GM23338 (cell line): ENCODE measurements around the gene LCE1F. TPM values are rescaled to one million over a fixed set of nuclear protein-coding genes. Genes with fewer than 3 reads are reported as not detected.
A peak's percentile ranks its signal among the peaks of the same experiment; 100 is the strongest.

ENCODE experiments used
- ATAC-seq: fragments of 200-7000 bp; cut with Tn5 transposase; 3 replicates; pipeline ENCODE4 v1.9.1; 2020
- DNase-seq: peaks from one replicate; pipeline ENCODE4 v3.0.0-alpha.2; 2015; ENCODE audit warnings: low spot score
- H2AFZ ChIP-seq: fragments of 200-600 bp; sonication (generic); 2 replicates; pipeline ENCODE4 v1.8.0; 2016; ENCODE audit warnings: antibody characterized with exemption, mild to moderate bottlenecking, moderate library complexity
- H3F3A ChIP-seq: fragments of 200-600 bp; sonication (generic); replicated peaks from 2 replicates; pipeline ENCODE4 v1.8.0; 2017; ENCODE audit warnings: antibody characterized with exemption, mixed run types, low read depth
- H3K27ac ChIP-seq: fragments of 200-600 bp; sonication (generic); 2 replicates; pipeline ENCODE4 v1.6.1; 2016; ENCODE audit warnings: low read depth
- H3K27me3 ChIP-seq: fragments of 200-600 bp; sonication (generic); 2 replicates; pipeline ENCODE4 v1.8.0; 2016; ENCODE audit warnings: mild to moderate bottlenecking, mixed run types, moderate library complexity; ENCODE audit not compliant: insufficient read depth
- H3K36me3 ChIP-seq: fragments of 200-600 bp; sonication (generic); 2 replicates; pipeline ENCODE4 v1.8.0; 2016; ENCODE audit warnings: mild to moderate bottlenecking; ENCODE audit not compliant: insufficient read depth
- H3K4me1 ChIP-seq: fragments of 200-600 bp; sonication (generic); 2 replicates; pipeline ENCODE4 v1.8.0; 2016; ENCODE audit warnings: mild to moderate bottlenecking, moderate library complexity; ENCODE audit not compliant: insufficient read depth
- H3K4me2 ChIP-seq: fragments of 200-600 bp; sonication (generic); 2 replicates; pipeline ENCODE4 v1.7.1; 2017; ENCODE audit warnings: mixed run types
- H3K4me3 ChIP-seq: fragments of 200-600 bp; sonication (generic); 2 replicates; pipeline ENCODE4 v1.6.1; 2016; ENCODE audit warnings: mixed run types
- H3K79me2 ChIP-seq: fragments of 200-600 bp; sonication (generic); replicated peaks from 2 replicates; pipeline ENCODE4 v1.8.0; 2017; ENCODE audit warnings: mild to moderate bottlenecking; ENCODE audit not compliant: insufficient read depth
- H3K9me2 ChIP-seq: fragments of 200-600 bp; sonication (generic); 2 replicates; pipeline ENCODE4 v1.8.0; 2017; ENCODE audit not compliant: insufficient read depth
- H4K20me1 ChIP-seq: fragments of 200-600 bp; sonication (generic); replicated peaks from 2 replicates; pipeline ENCODE4 v1.8.0; 2017; ENCODE audit warnings: mild to moderate bottlenecking; ENCODE audit not compliant: insufficient read depth
- H3K27ac Mint-ChIP-seq: 2 replicates; pipeline ENCODE4 v1.8.0; 2020; ENCODE audit warnings: inconsistent platforms, mild to moderate bottlenecking, moderate library complexity, mixed read lengths
- H3K27me3 Mint-ChIP-seq: 3 replicates; pipeline ENCODE4 v1.8.0; 2022; ENCODE audit warnings: low read depth, mild to moderate bottlenecking, moderate library complexity, mixed read lengths, inconsistent platforms; ENCODE audit not compliant: insufficient read depth, poor library complexity
- H3K36me3 Mint-ChIP-seq: 3 replicates; pipeline ENCODE4 v1.8.0; 2021; ENCODE audit warnings: low read depth, mild to moderate bottlenecking, inconsistent platforms, moderate library complexity, mixed read lengths
- H3K4me1 Mint-ChIP-seq: 3 replicates; pipeline ENCODE4 v1.8.0; 2020; ENCODE audit warnings: mild to moderate bottlenecking, inconsistent platforms, mixed read lengths
- H3K4me3 Mint-ChIP-seq: 3 replicates; pipeline ENCODE4 v1.8.0; 2021; ENCODE audit warnings: moderate library complexity, mild to moderate bottlenecking, inconsistent platforms, mixed read lengths
- H3K9me3 Mint-ChIP-seq: 3 replicates; pipeline ENCODE4 v1.8.0; 2020; ENCODE audit warnings: moderate library complexity, mild to moderate bottlenecking, inconsistent platforms, mixed read lengths
- CREB1 ChIP-seq: fragments of 250-450 bp; sonication (Bioruptor Pico); IDR thresholded peaks from 2 replicates; pipeline ENCODE4 v1.5.0; 2020; ENCODE audit warnings: low read depth, mild to moderate bottlenecking, moderate library complexity
- EZH2 ChIP-seq: fragments of 200-600 bp; sonication (generic); IDR thresholded peaks from one replicate; pipeline ENCODE4 v1.8.0; 2017; ENCODE audit warnings: antibody characterized with exemption, mild to moderate bottlenecking, low read depth; ENCODE audit not compliant: unreplicated experiment
- EZH2phosphoT487 ChIP-seq: fragments of 200-600 bp; sonication (generic); IDR thresholded peaks from one replicate; pipeline ENCODE4 v1.8.1; 2018; ENCODE audit warnings: antibody characterized with exemption; ENCODE audit not compliant: unreplicated experiment
- JUNB ChIP-seq: IDR thresholded peaks from one replicate; pipeline ENCODE4 v1.6.1; 2016; ENCODE audit warnings: antibody characterized with exemption; ENCODE audit not compliant: unreplicated experiment
- NANOG ChIP-seq: IDR thresholded peaks from 2 replicates; pipeline ENCODE4 v1.6.1; 2016; ENCODE audit warnings: antibody characterized with exemption, borderline replicate concordance
- POLR2AphosphoS5 ChIP-seq: IDR thresholded peaks from 2 replicates; pipeline ENCODE4 v1.6.1; 2016; ENCODE audit warnings: antibody characterized with exemption, low read depth
- ZNF114 ChIP-seq: fragments of 250-450 bp; sonication (Bioruptor Pico); IDR thresholded peaks from 2 replicates; pipeline ENCODE4 v1.5.0; 2020; ENCODE audit warnings: mild to moderate bottlenecking, moderate library complexity
- polyA plus RNA-seq: library from polyadenylated mRNA; unstranded; fragments of >200 nt; fragmentation: Nextera tagmentation; extraction: Ambion mirVana; gene quantifications from 2 replicates; pipeline ENCODE4 v1.2.1, GENCODE V29; 2016
- total RNA-seq: library from RNA; depleted of rRNA; stranded (reverse); fragments of >200 nt; shearing (Covaris generic); gene quantifications from 2 replicates; pipeline ENCODE4 v1.2.3, GENCODE V29; 2014
- TF ChIP-seq, protein P1 (sequence below), 2 experiments: fragments of 200-600 bp in 1 of 2; sonication (generic) in 1 of 2; conservative IDR thresholded peaks; 2 replicates each; pipeline versions ENCODE4 v1.5.1 to v1.6.1; 2016 to 2017; ENCODE audit warnings: antibody characterized with exemption in 2 of 2, low read depth in 2 of 2, mild to moderate bottlenecking in 2 of 2, moderate library complexity in 1 of 2
- TF ChIP-seq, protein P2 (sequence below): IDR thresholded peaks from 2 replicates; pipeline ENCODE4 v1.6.1; 2016; ENCODE audit warnings: antibody characterized with exemption

The LCE1F gene
- total and polyA plus RNA-seq, 2 experiments from 2014 or later, result not detected

DNA sequence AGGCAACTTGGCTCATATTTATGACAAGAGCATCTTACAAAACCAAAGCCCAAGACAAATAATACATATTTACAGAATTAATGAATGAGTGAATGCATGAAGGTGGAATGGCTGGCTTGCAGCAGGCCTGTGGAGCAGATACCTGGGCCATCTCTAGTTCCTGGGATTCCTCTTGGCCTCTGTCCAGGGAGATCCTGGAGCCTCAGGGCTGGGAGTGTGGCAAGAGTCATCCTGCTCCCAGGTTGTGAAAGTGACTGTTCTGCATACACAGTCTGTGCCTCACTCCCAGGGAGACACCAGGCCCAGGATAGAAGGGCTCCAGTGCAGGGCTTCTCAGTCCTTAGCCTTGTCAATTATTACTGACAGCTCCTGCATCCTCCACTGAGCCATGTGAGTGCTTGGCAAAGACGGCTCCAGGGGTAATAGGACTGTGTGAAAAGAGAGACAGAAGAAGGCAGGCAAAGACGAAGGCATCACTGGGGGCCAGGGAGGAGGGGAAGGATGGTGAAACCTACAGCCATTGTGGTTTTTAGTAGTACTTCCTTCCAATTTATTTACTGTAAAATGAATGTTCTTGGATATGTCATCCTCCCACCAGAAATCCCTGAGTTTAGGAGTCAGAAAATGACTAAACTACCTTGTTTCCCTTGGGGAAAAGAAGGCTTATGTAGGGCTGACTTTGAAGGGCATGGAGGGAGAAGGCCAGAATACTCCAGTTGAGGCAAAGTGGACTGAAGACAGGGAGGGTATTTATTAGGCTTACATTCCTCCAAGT lies 31.4 kb upstream of the LCE1F start (continued):
- TF ChIP-seq EZH2 (no peak), POLR2AphosphoS5 (no peak), JUNB (no peak), ZNF114 (no peak), EZH2phosphoT487 (no peak), NANOG (no peak), CREB1 (CRISPR knock-in tag) (no peak)
- TF ChIP-seq, protein P1, sequence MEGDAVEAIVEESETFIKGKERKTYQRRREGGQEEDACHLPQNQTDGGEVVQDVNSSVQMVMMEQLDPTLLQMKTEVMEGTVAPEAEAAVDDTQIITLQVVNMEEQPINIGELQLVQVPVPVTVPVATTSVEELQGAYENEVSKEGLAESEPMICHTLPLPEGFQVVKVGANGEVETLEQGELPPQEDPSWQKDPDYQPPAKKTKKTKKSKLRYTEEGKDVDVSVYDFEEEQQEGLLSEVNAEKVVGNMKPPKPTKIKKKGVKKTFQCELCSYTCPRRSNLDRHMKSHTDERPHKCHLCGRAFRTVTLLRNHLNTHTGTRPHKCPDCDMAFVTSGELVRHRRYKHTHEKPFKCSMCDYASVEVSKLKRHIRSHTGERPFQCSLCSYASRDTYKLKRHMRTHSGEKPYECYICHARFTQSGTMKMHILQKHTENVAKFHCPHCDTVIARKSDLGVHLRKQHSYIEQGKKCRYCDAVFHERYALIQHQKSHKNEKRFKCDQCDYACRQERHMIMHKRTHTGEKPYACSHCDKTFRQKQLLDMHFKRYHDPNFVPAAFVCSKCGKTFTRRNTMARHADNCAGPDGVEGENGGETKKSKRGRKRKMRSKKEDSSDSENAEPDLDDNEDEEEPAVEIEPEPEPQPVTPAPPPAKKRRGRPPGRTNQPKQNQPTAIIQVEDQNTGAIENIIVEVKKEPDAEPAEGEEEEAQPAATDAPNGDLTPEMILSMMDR (conservative IDR thresholded peaks at IDR 0.05; ENCODE audit: low read depth in 2 of 2), result no peak
- TF ChIP-seq, protein P2, sequence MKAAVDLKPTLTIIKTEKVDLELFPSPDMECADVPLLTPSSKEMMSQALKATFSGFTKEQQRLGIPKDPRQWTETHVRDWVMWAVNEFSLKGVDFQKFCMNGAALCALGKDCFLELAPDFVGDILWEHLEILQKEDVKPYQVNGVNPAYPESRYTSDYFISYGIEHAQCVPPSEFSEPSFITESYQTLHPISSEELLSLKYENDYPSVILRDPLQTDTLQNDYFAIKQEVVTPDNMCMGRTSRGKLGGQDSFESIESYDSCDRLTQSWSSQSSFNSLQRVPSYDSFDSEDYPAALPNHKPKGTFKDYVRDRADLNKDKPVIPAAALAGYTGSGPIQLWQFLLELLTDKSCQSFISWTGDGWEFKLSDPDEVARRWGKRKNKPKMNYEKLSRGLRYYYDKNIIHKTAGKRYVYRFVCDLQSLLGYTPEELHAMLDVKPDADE, result no peak

DNA sequence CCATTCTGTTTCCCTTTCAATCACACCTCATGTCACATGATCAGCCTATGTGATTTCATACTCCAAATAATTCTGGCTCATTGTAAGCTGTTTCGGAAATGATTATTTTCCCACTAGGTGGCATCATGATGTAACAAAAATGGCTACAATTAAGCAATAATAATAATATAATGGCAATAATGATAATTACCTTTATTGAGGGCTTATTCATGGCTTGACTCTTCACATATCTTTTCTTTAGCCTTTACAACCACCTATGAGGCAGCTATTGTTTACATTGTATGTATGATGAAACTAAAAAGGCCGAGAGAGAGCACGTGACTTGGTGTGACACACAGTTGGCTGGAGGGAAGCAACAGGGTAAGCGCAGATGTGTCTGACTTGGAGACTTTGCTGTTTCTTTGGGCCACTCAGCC lies 29.6 kb upstream of the LCE1F start:
- Histone ChIP-seq H4K20me1 (no peaks in the 10 kb centered on the region), H3K27me3 (no peaks in the 10 kb centered on the region), H3K9me2 (peaks cover 9% of the 10 kb centered on the region; the same call in 1 of the 2 replicates), H3F3A (no peaks in the 10 kb centered on the region), H3K79me2 (no peaks in the 10 kb centered on the region), H2AFZ (peak overlapping the region; percentile 76; the same call in 1 of the 2 replicates), H3K4me1 (peaks cover 4% of the 10 kb centered on the region), H3K4me3 (no peak overlapping the region), H3K4me2 (no peak overlapping the region), H3K36me3 (no peaks in the 10 kb centered on the region), H3K27ac (no peak overlapping the region)
- no peak for ATAC-seq
- Mint-ChIP-seq H3K36me3 (no peaks in the 10 kb centered on the region), H3K27ac (no peak overlapping the region), H3K4me3 (no peak overlapping the region), H3K27me3 (no peaks in the 10 kb centered on the region), H3K9me3 (no peaks in the 10 kb centered on the region; the same call in 2 of the 3 replicates), H3K4me1 (peaks cover 3% of the 10 kb centered on the region; the same call in 2 of the 3 replicates)
- TF ChIP-seq EZH2phosphoT487, result no peak
- TF ChIP-seq, protein P1 (conservative IDR thresholded peaks at IDR 0.05; ENCODE audit: low read depth in 2 of 2), result peak in 1 of 2 experiments; percentile 29; a peak in 2 of 4 replicates
- no peak for DNase-seq
